MM.1S (cell line): ENCODE data around the gene VSNL1.

ENCODE experiments used
- DNase-seq: peaks from one replicate; pipeline ENCODE4 v3.0.0-alpha.2; 2015
- H2AFZ ChIP-seq: fragments of 300-600 bp; sonication (generic); 2 replicates; pipeline ENCODE4 v1.6.0; 2016; ENCODE audit warnings: antibody characterized with exemption, low read length
- H3F3A ChIP-seq: fragments of 300-600 bp; sonication (generic); 2 replicates; pipeline ENCODE4 v1.6.1; 2016; ENCODE audit warnings: mild to moderate bottlenecking, antibody characterized with exemption, low read length, moderate library complexity, mixed read lengths; ENCODE audit not compliant: insufficient read depth
- H3K27ac ChIP-seq: fragments of 300-600 bp; sonication (generic); 2 replicates; pipeline ENCODE4 v1.5.1; 2016; ENCODE audit warnings: mild to moderate bottlenecking, low read length
- H3K27me3 ChIP-seq: fragments of 300-600 bp; sonication (generic); replicated peaks from 2 replicates; pipeline ENCODE4 v1.6.0; 2016; ENCODE audit warnings: low read length; ENCODE audit not compliant: insufficient read depth
- H3K36me3 ChIP-seq: fragments of 300-600 bp; sonication (generic); replicated peaks from 2 replicates; pipeline ENCODE4 v1.6.1; 2016; ENCODE audit warnings: mild to moderate bottlenecking, low read length, mixed read lengths; ENCODE audit not compliant: insufficient read depth
- H3K4me1 ChIP-seq: fragments of 300-600 bp; sonication (generic); 2 replicates; pipeline ENCODE4 v1.6.1; 2016; ENCODE audit warnings: low read length, mixed read lengths
- H3K4me2 ChIP-seq: fragments of 300-600 bp; sonication (generic); 2 replicates; pipeline ENCODE4 v1.6.0; 2016; ENCODE audit warnings: low read depth, low read length
- H3K4me3 ChIP-seq: fragments of 300-600 bp; sonication (generic); 2 replicates; pipeline ENCODE4 v1.5.1; 2016; ENCODE audit warnings: low read length, mixed read lengths
- H3K79me2 ChIP-seq: fragments of 300-600 bp; sonication (generic); 2 replicates; pipeline ENCODE4 v1.6.1; 2016; ENCODE audit warnings: mixed run types, low read length, mixed read lengths
- H3K9ac ChIP-seq: fragments of 300-600 bp; sonication (generic); 2 replicates; pipeline ENCODE4 v1.6.1; 2016; ENCODE audit warnings: low read length, mixed read lengths
- H3K9me2 ChIP-seq: fragments of 300-600 bp; sonication (generic); replicated peaks from 2 replicates; pipeline ENCODE4 v1.6.1; 2016; ENCODE audit warnings: mild to moderate bottlenecking, low read length, mixed read lengths; ENCODE audit not compliant: insufficient read depth
- H3K9me3 ChIP-seq: fragments of 300-600 bp; sonication (generic); replicated peaks from 2 replicates; pipeline ENCODE4 v1.6.1; 2016; ENCODE audit warnings: mild to moderate bottlenecking, low read length, mixed read lengths; ENCODE audit not compliant: insufficient read depth
- H4K20me1 ChIP-seq: fragments of 300-600 bp; sonication (generic); 2 replicates; pipeline ENCODE4 v1.6.1; 2016; ENCODE audit warnings: mild to moderate bottlenecking, low read length, moderate library complexity, mixed read lengths; ENCODE audit not compliant: insufficient read depth
- CTCF ChIP-seq: fragments of 300-600 bp; sonication (generic); IDR thresholded peaks from 2 replicates; pipeline ENCODE4 v1.5.1; 2016; ENCODE audit warnings: antibody characterized with exemption, low read length, mixed read lengths
- EZH2 ChIP-seq: fragments of 300-600 bp; sonication (generic); optimal IDR thresholded peaks from 2 replicates; pipeline ENCODE3; 2017; ENCODE audit warnings: low read depth, mild to moderate bottlenecking, antibody characterized with exemption, low read length, mixed read lengths
- EZH2phosphoT487 ChIP-seq: fragments of 300-600 bp; sonication (generic); IDR thresholded peaks from 2 replicates; pipeline ENCODE4 v1.6.1; 2018; ENCODE audit warnings: antibody characterized with exemption, low read length

The VSNL1 gene

DNA sequence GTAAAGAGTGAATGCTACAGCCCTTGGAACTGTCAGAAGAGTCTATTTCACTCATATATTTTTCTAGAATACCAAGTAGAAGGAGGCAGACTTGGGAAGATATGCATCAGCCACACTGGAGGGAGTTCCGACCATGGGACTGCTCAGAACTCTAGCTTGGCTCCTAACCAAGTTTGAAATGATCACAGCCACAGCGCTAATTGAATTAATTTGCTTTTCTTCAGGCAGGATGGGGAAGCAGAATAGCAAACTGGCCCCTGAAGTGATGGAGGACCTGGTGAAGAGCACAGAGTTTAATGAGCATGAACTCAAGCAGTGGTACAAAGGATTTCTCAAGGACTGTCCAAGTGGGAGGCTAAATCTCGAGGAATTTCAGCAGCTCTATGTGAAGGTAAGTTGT is 51.4 kb downstream of the VSNL1 start:
- Histone ChIP-seq H2AFZ (no peak overlapping the region), H3K27ac (no peak overlapping the region), H3F3A (no peaks in the 10 kb centered on the region), H3K79me2 (no peaks in the 10 kb centered on the region), H3K4me2 (no peak overlapping the region), H3K4me3 (no peak overlapping the region), H3K9ac (no peak overlapping the region), H3K4me1 (no peaks in the 10 kb centered on the region), H4K20me1 (no peaks in the 10 kb centered on the region), H3K36me3 (no peaks in the 10 kb centered on the region), H3K9me2 (no peaks in the 10 kb centered on the region), H3K27me3 (no peaks in the 10 kb centered on the region), H3K9me3 (no peaks in the 10 kb centered on the region)
- no peak for DNase-seq
- no peak for TF ChIP-seq EZH2
- no peak for TF ChIP-seq CTCF
- TF ChIP-seq EZH2phosphoT487, result no peak

DNA sequence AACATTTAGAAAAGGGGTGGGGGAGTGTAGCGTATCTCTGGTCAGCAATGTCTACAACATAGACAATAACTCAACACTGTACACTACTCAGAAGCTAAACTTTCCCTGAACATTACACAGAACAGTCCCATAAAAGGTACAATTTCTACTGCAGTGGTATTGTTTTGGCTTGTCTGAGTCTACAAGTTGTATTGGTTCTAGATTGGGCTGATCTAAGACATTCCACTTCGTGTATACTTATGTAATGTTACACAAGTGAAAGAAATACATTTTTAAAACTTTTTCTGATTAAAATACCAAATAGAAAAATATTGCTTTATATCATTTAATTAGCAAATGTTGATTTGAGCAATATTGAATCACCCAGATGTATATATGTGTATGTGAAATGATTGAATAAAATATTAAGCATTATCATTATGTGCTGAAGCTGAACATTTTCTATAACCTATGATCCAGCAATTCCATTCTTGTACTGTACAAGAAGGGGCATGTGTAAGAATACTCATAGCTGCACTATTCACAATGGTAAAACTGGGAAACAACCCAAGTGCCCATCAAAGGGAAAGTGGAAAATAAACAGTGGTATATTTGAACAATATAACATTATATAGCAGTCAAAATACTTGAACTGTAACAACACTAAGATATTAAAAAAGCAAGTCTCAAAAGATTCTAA is 52.4 kb downstream of the VSNL1 start:
- no peaks in the 10 kb centered on the region for H4K20me1 ChIP-seq
- H3K4me1 ChIP-seq, result no peaks in the 10 kb centered on the region
- TF ChIP-seq EZH2phosphoT487, result no peak
- no peak for TF ChIP-seq CTCF
- no peak for TF ChIP-seq EZH2
- no peak overlapping the region for H3K27ac ChIP-seq
- H2AFZ ChIP-seq, result no peak overlapping the region
- no peak overlapping the region for H3K4me2 ChIP-seq
- H3K9me2 ChIP-seq, result no peaks in the 10 kb centered on the region
- H3K36me3 ChIP-seq, result no peaks in the 10 kb centered on the region
- no peak overlapping the region for H3K4me3 ChIP-seq
- H3K27me3 ChIP-seq, result no peaks in the 10 kb centered on the region
- H3K79me2 ChIP-seq, result no peaks in the 10 kb centered on the region
- no peaks in the 10 kb centered on the region for H3K9me3 ChIP-seq
- no peak overlapping the region for H3K9ac ChIP-seq
- no peaks in the 10 kb centered on the region for H3F3A ChIP-seq
- no peak for DNase-seq

DNA sequence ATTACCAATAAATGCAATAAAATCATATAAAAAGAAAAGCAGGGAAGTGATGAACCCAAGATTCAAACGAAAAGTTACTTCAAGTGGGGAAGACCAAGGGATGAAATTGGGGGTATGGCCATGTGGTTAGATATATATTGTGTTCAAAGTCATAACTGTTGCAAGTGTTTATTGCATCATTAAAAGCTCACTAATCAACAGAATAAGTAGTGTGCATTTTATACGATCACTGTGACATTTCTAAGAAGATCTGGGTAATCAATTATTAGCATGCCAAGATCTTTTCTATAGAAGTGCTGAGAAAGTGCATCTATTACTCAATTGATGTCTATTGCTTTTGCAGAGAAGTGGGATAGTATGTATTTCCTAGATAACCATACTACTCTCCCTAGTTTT is 52.9 kb downstream of the VSNL1 start:
- H3K79me2 ChIP-seq, result no peaks in the 10 kb centered on the region
- no peak overlapping the region for H3K27ac ChIP-seq
- no peak overlapping the region for H3K4me2 ChIP-seq
- H3F3A ChIP-seq, result no peaks in the 10 kb centered on the region
- H3K27me3 ChIP-seq, result no peaks in the 10 kb centered on the region
- no peaks in the 10 kb centered on the region for H3K36me3 ChIP-seq
- TF ChIP-seq EZH2 (no peak), CTCF (no peak), EZH2phosphoT487 (no peak)
- no peaks in the 10 kb centered on the region for H3K9me2 ChIP-seq
- H4K20me1 ChIP-seq, result no peaks in the 10 kb centered on the region
- no peak for DNase-seq
- no peak overlapping the region for H3K4me3 ChIP-seq
- no peak overlapping the region for H3K9ac ChIP-seq
- no peaks in the 10 kb centered on the region for H3K9me3 ChIP-seq
- H2AFZ ChIP-seq, result no peak overlapping the region
- H3K4me1 ChIP-seq, result no peaks in the 10 kb centered on the region
